Astrocyte of the spinal cord (primary cell): ENCODE results near the gene NOL7.

ENCODE experiments used
- DNase-seq: peaks from one replicate; pipeline ENCODE4 v3.0.0; 2011; ENCODE audit warnings: low read depth, low spot score
- H3K4me3 ChIP-seq: 2 replicates; pipeline ENCODE4 v1.5.1; 2011; ENCODE audit warnings: low read depth, mild to moderate bottlenecking, low read length, moderate library complexity
- CTCF ChIP-seq: IDR thresholded peaks from 2 replicates; pipeline ENCODE4 v1.5.1; 2012; ENCODE audit warnings: low read depth, mild to moderate bottlenecking, low read length, inconsistent platforms
- in situ Hi-C: cut with HindIII; loops from 2 replicates; pipeline ENCODE4 v1.10.0; 2017; ENCODE audit warnings: low sequenced_read_pairs

The NOL7 gene

GRCh38 chr6:13593103-13593502 is 22.0 kb upstream of the NOL7 start:
- TF ChIP-seq CTCF = no peak
- DNase-seq = no peak
- no peak overlapping the region for H3K4me3 ChIP-seq
- in situ Hi-C loops = no loop called here

- no peak for DNase-seq
- no peak for TF ChIP-seq CTCF
- H3K4me3 ChIP-seq = no peak overlapping the region
- in situ Hi-C loops = no loop called here
Measured at GRCh38 chr6:13593720-13594119, 21.4 kb upstream of the NOL7 start.

- in situ Hi-C loops = no loop called here
- no peak for DNase-seq
- TF ChIP-seq CTCF = no peak
- no peak overlapping the region for H3K4me3 ChIP-seq
Measured at GRCh38 chr6:13597073-13597472, 18.1 kb upstream of the NOL7 start.

GRCh38 chr6:13600036-13600435 is 15.1 kb upstream of the NOL7 start:
- TF ChIP-seq CTCF = no peak
- no peak overlapping the region for H3K4me3 ChIP-seq
- DNase-seq = no peak
- in situ Hi-C loops = no loop called here

- in situ Hi-C loops = no loop called here
- H3K4me3 ChIP-seq = no peak overlapping the region
- no peak for DNase-seq
- no peak for TF ChIP-seq CTCF
Measured at GRCh38 chr6:13604135-13604534, 11.0 kb upstream of the NOL7 start.

- no peak for TF ChIP-seq CTCF
- DNase-seq = no peak
- no peak overlapping the region for H3K4me3 ChIP-seq
- in situ Hi-C loops = no loop called here
Measured at GRCh38 chr6:13604546-13605416, 10.4 kb upstream of the NOL7 start.
